A549 (cell line): ENCODE measurements around the gene IMP4. TPM values are rescaled to one million over a fixed set of nuclear protein-coding genes. Genes with fewer than 3 reads are reported as not detected.

Experiments used
- ATAC-seq, 2 experiments: fragments of 200-7000 bp in 1 of 2; fragments of >200 bp in 1 of 2; cut with Nextera tagmentation in 1 of 2; cut with Tn5 transposase in 1 of 2; 3 replicates each; pipeline versions ENCODE4 v1.8.0 to v1.9.1; 2018 to 2020; ENCODE audit warnings: mild to moderate bottlenecking in 1 of 2, moderate library complexity in 1 of 2
- CTCF ChIA-PET: fragments of 300-600 bp; sonication (Branson Sonifier 250); formaldehyde crosslinking; extraction: SDS; loops from one replicate; lab custom pipeline; 2021; ENCODE audit warnings: antibody characterized with exemption, inconsistent platforms; lab: Yijun Ruan, JAX
- POLR2A ChIA-PET: fragments of 350-600 bp; formaldehyde crosslinking; extraction: SDS; loops from one replicate; lab custom pipeline; 2021; ENCODE audit warnings: antibody characterized with exemption, inconsistent platforms; lab: Yijun Ruan, JAX
- DNase-seq, 2 experiments: peaks; one replicate each; pipeline versions ENCODE4 v3.0.0 to v3.0.0-alpha.2; 2011 to 2016; ENCODE audit warnings: low read depth in 1 of 2, low spot score in 1 of 2
- FAIRE-seq: peaks from 2 replicates; lab custom pipeline; 2011; peaks lifted over from hg19 to GRCh38; lab: Jason Lieb, UNC
- H3K27ac ChIP-seq, 2 experiments: fragments of >200 bp; sonication (Bioruptor Twin); formaldehyde crosslinking; 3 replicates each; pipeline ENCODE4 v1.5.1; 2016 to 2017
- H3K4me1 ChIP-seq: fragments of >200 bp; sonication (Bioruptor Twin); formaldehyde crosslinking; 3 replicates; pipeline ENCODE4 v1.6.1; 2016
- H3K4me2 ChIP-seq: fragments of >200 bp; sonication (Bioruptor Twin); formaldehyde crosslinking; 3 replicates; pipeline ENCODE4 v1.6.1; 2016
- H3K4me3 ChIP-seq: fragments of >200 bp; sonication (Bioruptor Twin); formaldehyde crosslinking; 3 replicates; pipeline ENCODE4 v1.5.1; 2016
- H3K9me3 ChIP-seq: fragments of >200 bp; sonication (Bioruptor Twin); formaldehyde crosslinking; 3 replicates; pipeline ENCODE4 v1.6.1; 2016
- EHF ChIP-seq: fragments of 250-450 bp; sonication (Bioruptor Pico); IDR thresholded peaks from 2 replicates; pipeline ENCODE4 v1.5.0; 2020; ENCODE audit warnings: mild to moderate bottlenecking
- EHMT2 ChIP-seq: fragments of 200-600 bp; sonication (generic); IDR thresholded peaks from 2 replicates; pipeline ENCODE4 v1.6.1; 2016; ENCODE audit warnings: antibody characterized with exemption, low read depth, mild to moderate bottlenecking, moderate library complexity
- EP300 ChIP-seq, 2 experiments: fragments of >200 bp; sonication (Bioruptor Twin); formaldehyde crosslinking; IDR thresholded peaks; 2 replicates in 1 of 2; 3 replicates in 1 of 2; pipeline ENCODE4 v1.6.1; 2016 to 2017
- ESRRA ChIP-seq: fragments of 150-350 bp; IDR thresholded peaks from 2 replicates; pipeline ENCODE4 v1.6.1; 2014; ENCODE audit warnings: mild to moderate bottlenecking, low read length, borderline replicate concordance
- HOXB13 ChIP-seq: fragments of 250-450 bp; sonication (Bioruptor Pico); IDR thresholded peaks from 2 replicates; pipeline ENCODE4 v1.5.0; 2020; ENCODE audit warnings: low read depth, mild to moderate bottlenecking, moderate library complexity
- JUNB ChIP-seq: fragments of >200 bp; sonication (Bioruptor Twin); formaldehyde crosslinking; IDR thresholded peaks from 2 replicates; pipeline ENCODE4 v1.6.1; 2016
- KDM5A ChIP-seq: fragments of 200-600 bp; sonication (generic); IDR thresholded peaks from 2 replicates; pipeline ENCODE4 v1.6.1; 2016; ENCODE audit warnings: antibody characterized with exemption, mild to moderate bottlenecking
- MAZ ChIP-seq: fragments of 150-350 bp; IDR thresholded peaks from 2 replicates; pipeline ENCODE4 v1.6.1; 2014; ENCODE audit warnings: antibody characterized with exemption, low read depth, low read length, borderline replicate concordance
- NFE2L2 ChIP-seq: fragments of 150-350 bp; conservative IDR thresholded peaks from 2 replicates; pipeline ENCODE4 v1.6.1; 2014; ENCODE audit warnings: low read length
- NPAS2 ChIP-seq: fragments of 250-450 bp; sonication (Bioruptor Pico); IDR thresholded peaks from 2 replicates; pipeline ENCODE4 v1.8.0; 2022; ENCODE audit warnings: mild to moderate bottlenecking, moderate library complexity, borderline replicate concordance
- POLR2AphosphoS2 ChIP-seq: conservative IDR thresholded peaks from 2 replicates; pipeline ENCODE4 v1.6.1; 2012; ENCODE audit warnings: low read length, improper control_type of control experiment, inconsistent platforms
- RARB ChIP-seq: fragments of 250-450 bp; sonication (Bioruptor Pico); IDR thresholded peaks from 2 replicates; pipeline ENCODE4 v1.8.0; 2021; ENCODE audit warnings: mild to moderate bottlenecking, moderate library complexity
- RFX5 ChIP-seq: fragments of 450-650 bp; IDR thresholded peaks from 2 replicates; pipeline ENCODE4 v1.7.1; 2014; ENCODE audit warnings: antibody characterized with exemption, mild to moderate bottlenecking, moderate library complexity
- RNF2 ChIP-seq: fragments of 200-600 bp; sonication (generic); IDR thresholded peaks from 2 replicates; pipeline ENCODE4 v1.6.1; 2016; ENCODE audit warnings: low read depth, mild to moderate bottlenecking, antibody characterized with exemption, moderate library complexity, borderline replicate concordance
- SREBF2 ChIP-seq: fragments of 450-650 bp; IDR thresholded peaks from 2 replicates; pipeline ENCODE4 v1.6.1; 2014; ENCODE audit warnings: mild to moderate bottlenecking, moderate library complexity
- TFCP2L1 ChIP-seq: fragments of 250-450 bp; sonication (Bioruptor Pico); IDR thresholded peaks from 2 replicates; pipeline ENCODE4 v1.5.0; 2021; ENCODE audit warnings: mild to moderate bottlenecking
- TP53 ChIP-seq: fragments of 250-450 bp; sonication (Bioruptor Pico); IDR thresholded peaks from 2 replicates; pipeline ENCODE4 v1.5.0; 2021; ENCODE audit warnings: mild to moderate bottlenecking, moderate library complexity
- ZC3H11A ChIP-seq: fragments of 450-650 bp; IDR thresholded peaks from 2 replicates; pipeline ENCODE4 v1.6.1; 2014; ENCODE audit warnings: antibody characterized with exemption, mild to moderate bottlenecking
- ZNF302 ChIP-seq: fragments of 250-450 bp; sonication (Bioruptor Pico); IDR thresholded peaks from 2 replicates; pipeline ENCODE4 v1.9.0; 2021; ENCODE audit warnings: inconsistent platforms, mild to moderate bottlenecking, moderate library complexity
- WGBS: methylation state at CpG from one replicate; pipeline ENCODE4 v1.1.6; 2017; ENCODE audit errors: missing lambda C conversion rate; 5-methylcytosine and 5-hydroxymethylcytosine counted together
- polyA plus RNA-seq, 4 experiments: library from polyadenylated mRNA; depleted of rRNA in 3 of 4; stranded (reverse); fragments of >200 nt; fragmentation: RNase III in 1 of 4; extraction: RNeasy Plus Mini Kit Qiagen cat#74134 plus additional on column Dnase treatment in 1 of 4; gene quantifications; 2 replicates in 3 of 4; 3 replicates in 1 of 4; pipeline ENCODE4 v1.2.3, GENCODE V29; 2011 to 2017
- TF ChIP-seq, protein P1 (sequence below): IDR thresholded peaks from 2 replicates; pipeline ENCODE4 v1.6.1; 2012

The IMP4 gene
- polyA plus RNA-seq, 2 of the 4 experiments (the other 2 are of a cell fraction), result 113 to 149 TPM

DNA sequence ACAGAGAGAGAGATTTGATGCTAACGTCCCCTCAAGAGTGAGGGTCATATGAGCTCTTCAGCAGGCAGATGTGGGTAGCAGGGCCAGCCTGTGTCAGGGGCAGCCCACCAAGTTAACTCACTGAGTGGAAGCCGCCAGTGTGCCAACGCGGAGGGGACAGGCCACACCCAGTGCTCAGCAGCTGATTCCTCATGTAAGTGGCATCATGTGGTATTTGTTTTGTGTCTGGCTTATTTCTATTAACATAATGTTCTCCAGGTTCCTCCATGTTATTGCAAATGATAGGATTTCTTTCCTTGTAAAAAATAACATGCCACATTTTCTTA lies 4.0 kb downstream of the IMP4 start:
- POLR2A ChIA-PET, result no interaction called here
- H3K4me1 ChIP-seq, result peaks cover 8% of the 10 kb centered on the region; the same call in 1 of the 3 replicates
- no peak for TF ChIP-seq JUNB
- H3K4me2 ChIP-seq, result no peak overlapping the region
- CTCF ChIA-PET, result interaction anchor here (0.9 to 1.9 kb wide), 3 partner anchors 9 to 26 kb away, joined by 3 to 5 read pairs (median 4); partner anchors contain the start of gene PTPN18
- no peak for ATAC-seq
- no peak overlapping the region for H3K27ac ChIP-seq
- 98% methylated on average over 4 of the region's 4 CpGs for WGBS
- H3K4me3 ChIP-seq, result no peak overlapping the region
- no peak for FAIRE-seq
- H3K9me3 ChIP-seq, result no peaks in the 10 kb centered on the region
- no peak for DNase-seq

DNA sequence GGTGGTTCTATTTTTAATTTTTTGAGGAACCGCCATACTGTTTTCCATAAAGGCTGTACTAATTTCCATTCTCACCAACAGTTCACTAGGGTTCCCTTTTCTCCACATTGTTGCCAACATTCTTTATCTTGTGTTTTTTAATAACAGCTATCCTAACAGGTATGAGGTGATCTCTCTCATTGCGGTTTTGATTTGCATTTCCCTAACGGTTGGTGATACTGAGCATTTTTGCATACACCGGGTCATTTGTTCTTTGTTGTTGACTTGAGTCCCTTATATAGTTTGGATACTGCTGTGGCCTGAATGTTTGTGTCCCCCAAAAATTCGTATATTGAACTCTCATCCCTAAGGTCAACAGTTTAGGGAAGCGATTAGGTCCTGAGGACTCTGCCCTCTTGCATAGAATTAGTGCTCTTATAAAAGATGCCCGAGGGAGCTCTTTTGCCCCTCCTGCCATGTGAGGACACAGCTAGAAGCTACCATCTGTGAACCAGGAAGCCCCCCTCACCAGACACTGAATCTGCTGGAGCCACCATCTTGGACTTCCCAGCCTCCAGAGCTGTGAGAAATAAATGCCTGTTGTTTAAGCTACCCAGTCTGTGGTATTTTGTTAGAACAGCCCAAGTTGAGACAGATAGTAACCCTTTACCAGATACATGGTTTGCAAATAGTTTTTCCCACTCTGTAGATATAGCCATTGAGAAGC lies 4.7 kb downstream of the IMP4 start:
- Histone ChIP-seq H3K9me3 (no peaks in the 10 kb centered on the region), H3K4me1 (peaks cover 8% of the 10 kb centered on the region; the same call in 1 of the 3 replicates), H3K4me3 (no peak overlapping the region), H3K27ac (no peak overlapping the region), H3K4me2 (no peak overlapping the region)
- ATAC-seq (no peak), DNase-seq (no peak), FAIRE-seq (no peak)
- TF ChIP-seq TP53 (CRISPR knock-in tag) (no peak), ZNF302 (CRISPR knock-in tag) (no peak), TFCP2L1 (no peak), RARB (CRISPR knock-in tag) (no peak), KDM5A (no peak), NPAS2 (CRISPR knock-in tag) (no peak), SREBF2 (no peak), POLR2AphosphoS2 (no peak), ZC3H11A (no peak), MAZ (no peak), ESRRA (no peak), NFE2L2 (no peak), EHMT2 (no peak), RFX5 (no peak), EHF (no peak), JUNB (no peak), HOXB13 (no peak)
- TF ChIP-seq, protein P1, sequence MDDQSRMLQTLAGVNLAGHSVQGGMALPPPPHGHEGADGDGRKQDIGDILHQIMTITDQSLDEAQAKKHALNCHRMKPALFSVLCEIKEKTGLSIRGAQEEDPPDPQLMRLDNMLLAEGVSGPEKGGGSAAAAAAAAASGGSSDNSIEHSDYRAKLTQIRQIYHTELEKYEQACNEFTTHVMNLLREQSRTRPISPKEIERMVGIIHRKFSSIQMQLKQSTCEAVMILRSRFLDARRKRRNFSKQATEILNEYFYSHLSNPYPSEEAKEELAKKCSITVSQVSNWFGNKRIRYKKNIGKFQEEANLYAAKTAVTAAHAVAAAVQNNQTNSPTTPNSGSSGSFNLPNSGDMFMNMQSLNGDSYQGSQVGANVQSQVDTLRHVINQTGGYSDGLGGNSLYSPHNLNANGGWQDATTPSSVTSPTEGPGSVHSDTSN, result no peak
- POLR2A ChIA-PET, result no interaction called here
- 91% methylated on average over 7 of the region's 7 CpGs for WGBS
- CTCF ChIA-PET, result interaction anchor here (0.7 to 1.9 kb wide), 4 partner anchors 8 to 202 kb away, joined by 3 to 5 read pairs (median 4); partner anchors contain the start of gene PTPN18

DNA sequence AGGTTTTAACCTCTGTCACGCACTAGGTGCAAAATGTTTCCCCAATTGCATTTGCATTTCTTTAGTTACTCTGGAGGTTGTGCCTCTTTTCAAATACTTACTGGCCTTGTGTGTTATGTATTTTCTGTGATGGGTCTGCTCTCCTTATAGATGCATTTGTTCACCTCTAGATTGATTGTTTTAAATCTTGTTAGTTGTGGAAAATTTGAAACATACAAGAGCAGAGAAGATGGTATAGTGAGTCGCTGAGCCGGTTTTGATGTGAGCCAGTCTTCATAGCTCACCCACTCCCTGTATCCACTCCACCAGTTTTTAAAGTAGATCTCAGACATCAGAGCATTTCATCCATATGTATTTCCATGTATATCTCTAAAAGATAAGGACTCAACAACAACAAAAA lies 6.5 kb downstream of the IMP4 start:
- Histone ChIP-seq H3K4me2 (no peak overlapping the region), H3K9me3 (no peaks in the 10 kb centered on the region), H3K4me3 (no peak overlapping the region), H3K27ac (no peak overlapping the region), H3K4me1 (peaks cover 4% of the 10 kb centered on the region; the same call in 2 of the 3 replicates)
- ChIA-PET POLR2A (no interaction called here), CTCF (interaction anchor here (0.7 to 1.5 kb wide), 2 partner anchors 16 to 24 kb away, joined by 3 to 4 read pairs; no protein-coding TSS in a partner anchor)
- no peak for FAIRE-seq
- no peak for ATAC-seq
- WGBS, result 94% methylated on average over 3 of the region's 3 CpGs
- DNase-seq, result no peak
- TF ChIP-seq, protein P1, result no peak
- TF ChIP-seq EP300 (IDR thresholded peaks at IDR 0.05) (no peak), RNF2 (no peak), HOXB13 (no peak)
